ENCODE results near the gene HYDIN.

- TF ChIP-seq CTCF (conservative IDR thresholded peaks at IDR 0.05 in 1 of 2, IDR thresholded peaks at IDR 0.05 in 1 of 2; ENCODE audit: low read depth in 1 of 2, low read length in 2 of 2) (no peak), EZH2 (IDR thresholded peaks at IDR 0.05; ENCODE audit: low read length, missing control alignments) (no peak)
Measured at GRCh38 chr16:70772493-70772892, 458.0 kb downstream of the HYDIN start.

Measured in fibroblast of lung (primary cell).